Activated T-helper 1 cell treated with anti-CD3 and anti-CD28 coated beads, Interleukin-12 subunit alpha, Interleukin-12 subunit beta, Interleukin-2, Interleukin-4 antibody, amounts not matched to agents 30 ng/mL and 10 ng/mL and 1 ng/mL, durations not matched to agents 14 hours and 24 hours and 36 hours (primary cell): ENCODE results near the gene HCFC1R1. TPM values are rescaled to one million over a fixed set of nuclear protein-coding genes. Genes with fewer than 3 reads are reported as not detected.
"Not testable (repeated sequence)": the region's sequence is repeated elsewhere in the genome, so short reads cannot be mapped to it uniquely, and the experiment has no call there.

Experiments
- DNase-seq: peaks from one replicate; pipeline ENCODE4 v3.0.0; 2021; ENCODE audit warnings: low spot score
- H3K27ac Mint-ChIP-seq: one replicate; pipeline ENCODE4 v1.8.0; 2021; ENCODE audit warnings: mild to moderate bottlenecking, mixed read lengths
- H3K27me3 Mint-ChIP-seq: one replicate; pipeline ENCODE4 v1.8.0; 2022; ENCODE audit warnings: mild to moderate bottlenecking, moderate library complexity, mixed read lengths; ENCODE audit not compliant: insufficient read depth
- H3K36me3 Mint-ChIP-seq: one replicate; pipeline ENCODE4 v1.8.0; 2021; ENCODE audit warnings: low read depth, mixed read lengths
- H3K4me1 Mint-ChIP-seq: one replicate; pipeline ENCODE4 v1.8.0; 2021; ENCODE audit warnings: low read depth, mixed read lengths
- H3K4me3 Mint-ChIP-seq: one replicate; pipeline ENCODE4 v1.8.0; 2021; ENCODE audit warnings: mild to moderate bottlenecking, moderate library complexity, mixed read lengths
- H3K9me3 Mint-ChIP-seq: one replicate; pipeline ENCODE4 v1.8.0; 2021; ENCODE audit warnings: mixed read lengths
- intact Hi-C: fragments of 100-400 bp; cut with micrococcal nuclease; formaldehyde crosslinking; loops from one replicate; pipeline ENCODE4 v1.15.1; 2024
- total RNA-seq: library from RNA; stranded (reverse); gene quantifications from 2 replicates; pipeline ENCODE4 v1.2.3, GENCODE V29; 2022

The HCFC1R1 gene, protein sequence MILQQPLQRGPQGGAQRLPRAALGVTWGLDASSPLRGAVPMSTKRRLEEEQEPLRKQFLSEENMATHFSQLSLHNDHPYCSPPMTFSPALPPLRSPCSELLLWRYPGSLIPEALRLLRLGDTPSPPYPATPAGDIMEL
- 30.0 and 30.9 TPM in 2 replicates for total RNA-seq

DNA sequence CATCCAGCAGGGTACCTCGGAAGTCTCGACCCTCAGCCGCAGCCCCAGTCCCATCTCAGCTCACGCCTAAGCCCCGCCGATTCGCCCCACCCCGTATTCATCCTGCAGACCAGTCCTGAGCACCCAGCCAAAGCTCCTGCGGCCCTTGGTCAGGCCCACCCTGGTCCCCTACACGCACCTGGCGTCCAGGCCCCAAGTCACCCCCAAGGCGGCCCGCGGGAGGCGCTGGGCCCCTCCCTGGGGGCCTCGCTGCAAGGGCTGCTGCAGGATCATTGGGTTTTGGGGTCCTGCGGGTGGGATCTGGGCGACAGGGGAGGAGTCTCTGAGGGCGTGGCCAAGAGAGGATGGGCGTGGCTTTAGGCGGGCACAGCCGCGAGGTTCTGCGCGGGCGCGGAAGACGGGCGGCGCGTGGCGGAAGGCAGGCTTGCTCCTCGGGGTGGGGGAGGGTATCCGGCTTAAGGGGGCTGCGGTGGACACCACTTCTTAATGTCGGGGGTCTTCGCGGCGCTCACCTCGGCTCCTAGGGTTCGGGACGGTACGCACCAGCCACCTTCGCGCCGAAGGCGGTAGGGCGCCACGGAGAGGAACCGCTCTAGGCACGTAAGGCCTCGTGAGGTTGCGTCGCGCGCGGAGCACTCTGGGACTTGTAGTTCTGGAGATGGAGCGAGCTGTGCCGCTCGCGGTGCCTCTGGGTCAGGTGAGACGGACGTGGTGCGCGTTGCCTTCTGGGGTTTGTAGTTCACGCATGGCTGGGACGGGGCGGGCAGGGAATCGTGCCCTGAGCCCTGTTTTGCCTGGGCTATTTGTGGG lies at the start of gene HCFC1R1, which contains the start of gene THOC6:
TSS of gene HCFC1R1 (minus strand) at position 274 of the 810 bp plus-strand sequence. CDS start at position 273, 1 bp downstream.
TSS of gene THOC6 (plus strand) at position 367 of the 810 bp plus-strand sequence. CDS start at position 659, 292 bp downstream.
- Mint-ChIP-seq H3K36me3 (peaks cover 15% of the 10 kb centered on the region), H3K4me3 (peak within 1 kb of the TSS; percentile 84), H3K9me3 (no peaks in the 10 kb centered on the region), H3K27me3 (peaks cover 1% of the 10 kb centered on the region), H3K27ac (peak within 1 kb of the TSS; percentile 91), H3K4me1 (peaks cover 36% of the 10 kb centered on the region)
- peak; percentile 94 for DNase-seq
- intact Hi-C loops = loop anchor here (1.0 to 2.0 kb wide), 5 partner anchors 21 to 119 kb away; partner anchors contain the start of gene PAQR4

DNA sequence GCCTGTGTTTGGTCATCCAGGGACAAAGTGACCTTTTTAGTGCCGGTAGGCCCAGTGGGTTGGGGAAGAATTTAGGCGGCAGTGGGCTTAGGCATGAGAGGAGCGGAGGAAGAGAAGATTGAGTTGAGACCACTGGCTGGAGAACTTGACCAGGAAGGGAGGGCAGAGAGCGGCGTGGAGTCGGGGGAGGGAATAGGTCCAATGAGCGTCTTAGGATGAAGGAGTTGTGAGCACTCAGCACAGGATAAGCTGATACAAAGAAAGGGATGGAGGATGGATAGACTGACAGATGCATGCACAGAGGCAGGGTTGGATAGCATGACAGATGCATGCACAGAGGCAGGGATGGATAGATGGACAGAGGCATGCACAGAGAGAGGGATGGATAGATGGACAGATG lies 49.7 kb upstream of the HCFC1R1 start:
- intact Hi-C loops = no loop called here
- DNase-seq = no peak
- H3K4me3 Mint-ChIP-seq = peak overlapping the region; percentile 84
- peaks cover 81% of the 10 kb centered on the region for H3K4me1 Mint-ChIP-seq
- H3K27me3 Mint-ChIP-seq = peaks cover 2% of the 10 kb centered on the region
- peak overlapping the region; percentile 100 for H3K27ac Mint-ChIP-seq
- H3K36me3 Mint-ChIP-seq = peaks cover 29% of the 10 kb centered on the region
- peaks cover 5% of the 10 kb centered on the region for H3K9me3 Mint-ChIP-seq

DNA sequence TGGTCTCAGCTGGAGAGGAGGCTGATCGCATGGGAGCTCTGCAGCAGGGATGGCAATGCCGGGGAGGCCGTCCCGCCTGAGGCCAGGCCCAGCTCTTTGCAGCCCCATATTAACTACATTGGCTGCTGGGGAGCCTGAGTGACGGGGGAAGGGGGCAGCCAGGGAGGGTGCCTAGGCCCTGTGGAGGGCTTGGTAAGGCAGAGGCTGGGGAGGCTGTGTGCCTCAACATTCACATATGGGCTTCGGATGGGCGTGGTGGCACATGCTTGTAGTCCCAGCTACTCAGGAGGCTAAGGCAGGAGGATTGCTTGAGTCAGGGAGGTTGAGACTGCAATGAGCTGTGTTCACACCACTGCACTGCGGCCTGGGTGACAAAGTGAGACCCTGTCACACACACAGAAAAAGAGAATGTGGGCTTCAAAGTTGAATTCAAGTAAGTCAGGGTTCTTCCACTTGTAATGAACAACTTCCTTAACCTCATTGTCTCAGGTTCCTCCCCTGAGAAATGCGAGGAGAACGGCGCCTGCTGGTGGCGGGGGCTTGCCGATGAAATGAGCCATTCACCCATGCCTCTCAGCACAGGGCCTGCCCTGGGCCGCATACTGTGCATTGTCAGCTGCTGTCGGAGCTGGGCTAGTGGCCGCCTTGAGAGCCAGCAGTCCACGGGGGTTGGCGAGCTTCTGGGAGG lies 49.0 kb upstream of the HCFC1R1 start:
- H3K36me3 Mint-ChIP-seq = peaks cover 30% of the 10 kb centered on the region
- DNase-seq, intact Hi-C loops, H3K9me3 Mint-ChIP-seq, H3K27me3 Mint-ChIP-seq: not testable (repeated sequence)
- peak overlapping the region; percentile 100 for H3K27ac Mint-ChIP-seq
- peaks cover 79% of the 10 kb centered on the region for H3K4me1 Mint-ChIP-seq
- H3K4me3 Mint-ChIP-seq = peak overlapping the region; percentile 84

DNA sequence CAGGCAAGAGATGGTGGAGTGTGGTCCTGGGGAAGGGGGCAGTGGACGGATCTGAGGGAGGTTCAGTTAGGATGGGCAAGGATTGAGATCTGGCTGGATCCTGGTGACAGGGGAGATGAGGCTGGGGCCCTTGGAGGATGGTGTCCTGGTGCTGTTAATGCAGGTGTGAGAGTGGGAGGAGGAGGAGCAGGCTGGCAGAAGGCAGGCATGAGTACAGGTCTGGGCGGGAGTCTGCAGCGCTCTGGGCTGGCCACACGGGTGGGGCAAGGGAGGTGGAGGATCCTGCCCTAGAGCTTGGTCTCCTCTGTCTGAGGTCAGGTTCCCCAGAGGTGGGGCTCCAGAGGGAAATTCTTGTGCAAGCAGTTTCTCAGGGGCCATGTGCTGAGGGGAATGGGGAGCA lies 48.4 kb upstream of the HCFC1R1 start:
- Mint-ChIP-seq H3K4me1 (peaks cover 79% of the 10 kb centered on the region), H3K4me3 (peak overlapping the region; percentile 59), H3K27ac (peak overlapping the region; percentile 93), H3K36me3 (peaks cover 35% of the 10 kb centered on the region)
- intact Hi-C loops, H3K9me3 Mint-ChIP-seq, DNase-seq, H3K27me3 Mint-ChIP-seq: not testable (repeated sequence)

DNA sequence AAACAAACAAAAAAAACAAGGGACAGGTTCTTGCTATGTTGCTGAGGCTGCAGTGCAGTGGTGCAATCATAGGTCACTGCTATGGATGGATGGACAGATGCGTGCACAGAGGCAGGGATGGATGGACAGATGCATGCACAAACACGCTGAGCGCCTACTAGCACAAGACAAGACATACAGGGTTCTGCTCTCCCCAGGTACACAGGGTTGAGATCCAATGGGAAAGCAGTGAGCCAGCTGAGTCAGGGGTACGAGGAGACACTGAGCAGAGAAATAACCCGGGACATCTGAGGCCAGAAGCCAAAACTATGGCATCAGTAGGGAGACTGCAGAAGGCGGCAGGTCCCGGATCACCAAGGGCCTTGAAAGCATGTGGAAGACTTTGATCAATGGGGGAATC lies 47.9 kb upstream of the HCFC1R1 start:
- Mint-ChIP-seq H3K27me3 (peaks cover 2% of the 10 kb centered on the region), H3K36me3 (peaks cover 38% of the 10 kb centered on the region), H3K4me1 (peaks cover 75% of the 10 kb centered on the region), H3K9me3 (no peaks in the 10 kb centered on the region), H3K4me3 (peak overlapping the region; percentile 59), H3K27ac (peak overlapping the region; percentile 93)
- DNase-seq = no peak
- intact Hi-C loops = no loop called here

DNA sequence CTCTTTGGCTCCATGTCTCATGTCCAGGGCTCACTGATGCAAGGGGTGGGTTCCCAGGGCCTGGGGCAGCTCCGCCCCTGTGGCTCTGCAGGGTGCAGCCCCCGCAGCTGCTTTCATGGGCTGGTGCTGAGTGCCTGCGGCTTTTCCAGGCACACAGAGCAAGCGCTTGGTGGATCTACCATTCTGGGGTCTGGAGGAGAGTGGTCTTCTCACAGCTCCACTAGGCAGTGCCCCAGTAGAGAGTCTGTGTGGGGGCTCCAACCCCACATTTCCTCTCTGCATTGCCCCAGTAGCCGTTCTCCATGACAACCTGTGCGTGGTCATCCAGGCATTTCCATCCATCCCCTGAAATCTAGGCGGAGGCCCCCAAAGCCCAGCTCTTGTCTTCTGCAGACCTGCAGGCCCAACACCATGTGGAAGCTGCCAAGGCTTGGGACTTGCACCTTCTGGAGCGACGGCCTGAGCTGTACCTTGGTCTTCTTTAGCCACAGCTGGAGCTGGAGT lies 46.9 kb upstream of the HCFC1R1 start:
- intact Hi-C loops = no loop called here
- Mint-ChIP-seq H3K4me3 (no peak overlapping the region), H3K36me3 (peaks cover 46% of the 10 kb centered on the region), H3K27me3 (peaks cover 2% of the 10 kb centered on the region), H3K4me1 (peaks cover 67% of the 10 kb centered on the region), H3K27ac (no peak overlapping the region), H3K9me3 (no peaks in the 10 kb centered on the region)
- DNase-seq = no peak

DNA sequence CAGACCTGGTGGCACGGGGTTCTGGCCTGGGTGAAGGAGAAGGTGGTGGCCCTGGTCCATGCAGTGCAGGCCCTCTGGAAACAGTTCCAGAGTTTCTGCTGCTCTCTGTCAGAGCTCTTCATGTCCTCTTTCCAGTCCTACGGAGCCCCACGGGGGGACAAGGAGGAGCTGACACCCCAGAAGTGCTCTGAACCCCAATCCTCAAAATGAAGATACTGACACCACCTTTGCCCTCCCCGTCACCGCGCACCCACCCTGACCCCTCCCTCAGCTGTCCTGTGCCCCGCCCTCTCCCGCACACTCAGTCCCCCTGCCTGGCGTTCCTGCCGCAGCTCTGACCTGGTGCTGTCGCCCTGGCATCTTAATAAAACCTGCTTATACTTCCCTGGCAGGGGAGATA lies 45.4 kb upstream of the HCFC1R1 start:
- H3K27ac Mint-ChIP-seq = peak overlapping the region; percentile 85
- H3K36me3 Mint-ChIP-seq = peaks cover 46% of the 10 kb centered on the region
- H3K4me1 Mint-ChIP-seq = peaks cover 58% of the 10 kb centered on the region
- DNase-seq, intact Hi-C loops, H3K9me3 Mint-ChIP-seq, H3K27me3 Mint-ChIP-seq: not testable (repeated sequence)
- H3K4me3 Mint-ChIP-seq = peak overlapping the region; percentile 53

DNA sequence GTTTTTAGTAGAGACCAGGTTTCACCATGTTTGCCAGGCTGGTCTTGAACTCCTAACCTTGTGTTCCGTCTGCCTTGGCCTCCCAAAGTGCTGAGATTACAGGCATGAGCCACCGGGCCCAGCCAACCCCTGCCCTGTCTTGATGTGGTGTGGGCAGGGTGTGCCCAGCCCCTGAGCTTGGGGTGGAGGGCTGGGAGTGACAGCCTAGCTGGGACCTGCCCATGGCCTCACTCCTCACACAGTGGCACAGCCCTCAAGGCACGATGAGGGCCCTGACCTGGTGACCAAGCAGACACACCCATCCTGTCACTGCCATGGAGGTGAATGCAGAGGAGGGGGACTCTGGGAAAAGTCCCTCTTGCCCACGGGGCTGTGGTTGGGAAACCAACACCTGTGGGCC lies 44.7 kb upstream of the HCFC1R1 start:
- H3K36me3 Mint-ChIP-seq = peaks cover 46% of the 10 kb centered on the region
- DNase-seq = no peak

DNA sequence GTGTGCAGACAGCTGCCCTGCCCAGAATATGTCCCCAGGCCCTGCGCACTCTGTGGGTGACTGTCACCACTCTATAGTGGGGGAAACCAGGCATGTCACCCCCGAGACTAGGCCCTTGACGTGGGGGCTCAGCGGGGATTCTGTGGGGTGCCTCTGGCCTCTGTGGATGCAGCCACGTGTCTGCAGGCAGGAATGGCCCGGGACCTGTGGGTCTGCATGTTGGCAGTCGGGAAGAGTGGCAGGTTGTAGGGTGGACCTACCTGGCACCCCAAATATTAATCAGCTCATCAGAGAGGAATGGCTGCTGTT lies 42.7 kb upstream of the HCFC1R1 start:
- H3K27ac Mint-ChIP-seq = peak overlapping the region; percentile 94
- no peak for DNase-seq
- H3K27me3 Mint-ChIP-seq = peaks cover 2% of the 10 kb centered on the region
- intact Hi-C loops = no loop called here
- H3K4me1 Mint-ChIP-seq = peaks cover 51% of the 10 kb centered on the region
- peak overlapping the region; percentile 99 for H3K4me3 Mint-ChIP-seq
- H3K36me3 Mint-ChIP-seq = peaks cover 46% of the 10 kb centered on the region
- H3K9me3 Mint-ChIP-seq = peaks cover 7% of the 10 kb centered on the region

More for the DNA sequence above, 44.7 kb upstream of the HCFC1R1 start:
- H3K27me3 Mint-ChIP-seq = no peaks in the 10 kb centered on the region
- no peaks in the 10 kb centered on the region for H3K9me3 Mint-ChIP-seq
- peak overlapping the region; percentile 99 for H3K4me3 Mint-ChIP-seq
- H3K27ac Mint-ChIP-seq = peak overlapping the region; percentile 98
- H3K4me1 Mint-ChIP-seq = peaks cover 57% of the 10 kb centered on the region
- intact Hi-C loops = no loop called here

DNA sequence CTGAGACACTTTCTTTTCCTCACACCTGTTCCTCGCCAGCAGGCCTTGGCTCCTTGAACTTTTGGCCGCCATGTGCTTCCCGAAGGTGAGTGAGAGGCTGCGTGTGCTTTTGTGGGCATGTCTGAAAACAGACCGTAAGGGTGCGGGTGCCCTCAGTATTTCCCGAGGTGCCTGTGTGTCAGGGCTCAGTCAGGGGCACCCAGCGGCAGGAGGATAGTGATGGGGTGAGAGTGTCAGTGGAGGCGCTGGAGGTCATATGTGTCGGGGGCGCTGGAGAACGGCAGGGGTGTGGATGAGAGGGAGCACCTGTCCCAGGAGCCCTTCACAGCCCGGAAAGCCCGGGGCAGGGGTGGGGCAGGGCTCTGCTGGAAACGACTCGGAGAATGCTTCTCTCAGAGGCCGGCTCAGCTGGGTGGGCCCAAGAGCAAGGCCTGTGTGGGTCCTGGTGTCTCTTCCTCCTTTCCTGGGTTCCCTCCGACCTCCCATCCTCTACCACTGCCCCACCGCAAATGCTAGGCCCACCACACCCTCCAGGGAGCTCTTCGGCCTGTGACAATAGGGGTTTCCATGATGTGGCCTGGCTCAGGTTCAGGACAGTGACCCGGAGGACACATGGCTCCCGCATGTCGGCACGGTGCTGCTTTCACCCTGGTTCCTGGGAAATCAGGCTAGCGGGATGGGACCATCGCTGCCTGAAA lies 42.1 kb upstream of the HCFC1R1 start:
- H3K4me1 Mint-ChIP-seq = peaks cover 47% of the 10 kb centered on the region
- peaks cover 46% of the 10 kb centered on the region for H3K36me3 Mint-ChIP-seq
- peaks cover 2% of the 10 kb centered on the region for H3K27me3 Mint-ChIP-seq
- intact Hi-C loops = no loop called here
- peak overlapping the region; percentile 94 for H3K27ac Mint-ChIP-seq
- peak overlapping the region; percentile 99 for H3K4me3 Mint-ChIP-seq
- DNase-seq = no peak
- H3K9me3 Mint-ChIP-seq = peaks cover 7% of the 10 kb centered on the region

DNA sequence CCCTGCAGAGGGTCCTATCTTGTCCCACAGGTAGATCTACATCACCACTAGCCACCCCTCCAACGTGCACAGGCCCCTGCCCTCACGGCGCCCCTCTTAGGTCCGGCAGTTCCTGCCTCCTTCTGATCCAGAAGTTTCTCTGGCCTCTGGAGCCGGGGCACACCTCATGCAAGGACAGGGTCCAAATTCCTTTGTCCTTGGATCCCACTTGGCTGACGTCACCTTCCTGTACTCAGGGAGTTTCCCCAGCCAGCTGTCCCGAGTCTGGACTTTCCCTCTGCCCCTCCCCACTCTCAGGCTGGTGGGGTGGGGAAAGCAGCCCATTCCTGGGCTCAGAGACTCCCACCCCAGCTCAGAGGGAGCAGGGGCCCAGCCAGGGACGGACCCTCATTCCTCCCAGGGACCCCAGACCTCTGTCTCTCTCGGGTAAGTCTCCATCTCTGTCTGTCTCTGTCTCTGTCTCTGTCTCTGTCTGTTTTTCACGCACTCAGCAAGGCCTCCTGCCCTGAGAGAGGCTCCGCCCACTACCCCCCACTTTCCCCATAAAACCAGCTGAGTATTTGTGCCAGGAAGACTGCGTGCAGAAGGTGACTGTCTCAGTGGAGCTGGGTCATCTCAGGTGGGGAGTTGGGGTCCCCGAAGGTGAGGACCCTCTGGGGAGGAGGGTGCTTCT lies 41.5 kb upstream of the HCFC1R1 start, which contains the start of gene IL32:
TSS of gene IL32 (plus strand) at position 572 of the 673 bp plus-strand sequence. CDS start 172 bp downstream, outside the sequence.
- peak; percentile 62 for DNase-seq
- H3K4me1 Mint-ChIP-seq = peaks cover 50% of the 10 kb centered on the region
- H3K36me3 Mint-ChIP-seq = peaks cover 48% of the 10 kb centered on the region
- H3K4me3 Mint-ChIP-seq = peak within 1 kb of the TSS; percentile 99
- H3K27me3 Mint-ChIP-seq = peaks cover 2% of the 10 kb centered on the region
- peak within 1 kb of the TSS; percentile 94 for H3K27ac Mint-ChIP-seq
- intact Hi-C loops = no loop called here
- H3K9me3 Mint-ChIP-seq = peaks cover 7% of the 10 kb centered on the region
